ENCODE results near the gene RPS16.

DNA sequence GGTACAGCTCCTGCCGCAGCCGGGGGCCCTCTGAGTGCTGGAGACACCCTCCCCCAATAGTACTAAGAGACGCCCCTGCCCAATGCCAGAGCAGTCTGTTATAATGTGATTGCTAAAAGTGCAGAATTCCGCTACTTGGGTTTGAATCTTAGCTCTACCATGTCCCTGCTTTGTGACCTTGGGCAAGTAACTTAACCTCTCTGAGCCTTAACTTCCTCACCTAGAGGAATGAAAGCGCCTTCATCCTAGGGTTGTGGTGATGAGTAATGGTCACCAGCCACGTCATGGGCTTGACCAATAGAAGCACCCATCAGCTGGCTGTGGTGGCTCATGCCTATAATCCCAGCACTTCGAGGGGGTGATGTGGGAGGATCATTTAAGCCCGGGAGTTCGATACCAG lies 16.7 kb downstream of the RPS16 start:
- TF ChIP-seq POLR2A (IDR thresholded peaks at IDR 0.05): no peak
- TF ChIP-seq, protein P1, sequence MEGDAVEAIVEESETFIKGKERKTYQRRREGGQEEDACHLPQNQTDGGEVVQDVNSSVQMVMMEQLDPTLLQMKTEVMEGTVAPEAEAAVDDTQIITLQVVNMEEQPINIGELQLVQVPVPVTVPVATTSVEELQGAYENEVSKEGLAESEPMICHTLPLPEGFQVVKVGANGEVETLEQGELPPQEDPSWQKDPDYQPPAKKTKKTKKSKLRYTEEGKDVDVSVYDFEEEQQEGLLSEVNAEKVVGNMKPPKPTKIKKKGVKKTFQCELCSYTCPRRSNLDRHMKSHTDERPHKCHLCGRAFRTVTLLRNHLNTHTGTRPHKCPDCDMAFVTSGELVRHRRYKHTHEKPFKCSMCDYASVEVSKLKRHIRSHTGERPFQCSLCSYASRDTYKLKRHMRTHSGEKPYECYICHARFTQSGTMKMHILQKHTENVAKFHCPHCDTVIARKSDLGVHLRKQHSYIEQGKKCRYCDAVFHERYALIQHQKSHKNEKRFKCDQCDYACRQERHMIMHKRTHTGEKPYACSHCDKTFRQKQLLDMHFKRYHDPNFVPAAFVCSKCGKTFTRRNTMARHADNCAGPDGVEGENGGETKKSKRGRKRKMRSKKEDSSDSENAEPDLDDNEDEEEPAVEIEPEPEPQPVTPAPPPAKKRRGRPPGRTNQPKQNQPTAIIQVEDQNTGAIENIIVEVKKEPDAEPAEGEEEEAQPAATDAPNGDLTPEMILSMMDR (IDR thresholded peaks at IDR 0.05): no peak
- no peak for TF ChIP-seq POLR2AphosphoS5 (IDR thresholded peaks at IDR 0.05)
- TF ChIP-seq EP300 (IDR thresholded peaks at IDR 0.05): no peak
